Left lung (tissue), 10 donors: Measurements from ENCODE around the gene ADAP1. TPM values are rescaled to one million over a fixed set of nuclear protein-coding genes. Genes with fewer than 3 reads are reported as not detected.

Experiments
- ATAC-seq: fragments of 200-7000 bp; cut with Tn5 transposase; one replicate; pipeline ENCODE4 v1.9.1; 2020; ENCODE audit warnings: moderate library complexity
- DNase-seq, 4 donors: peaks; one replicate each; pipeline ENCODE4 v3.0.0-alpha.2; 2013 to 2020
- H3K27ac ChIP-seq, 2 donors: fragments of 200-600 bp; sonication (generic) in 1 of 2; one replicate each; pipeline versions ENCODE4 v1.5.0 to v1.8.0; 2020 to 2021
- H3K27me3 ChIP-seq, 2 donors: fragments of 200-600 bp; sonication (generic) in 1 of 2; one replicate each; pipeline versions ENCODE4 v1.5.0 to v1.8.0; 2020 to 2021
- H3K36me3 ChIP-seq, 2 donors: fragments of 200-600 bp; sonication (generic) in 1 of 2; one replicate each; pipeline versions ENCODE4 v1.5.0 to v1.8.0; 2020 to 2021
- H3K4me1 ChIP-seq, 2 donors: fragments of 200-600 bp; one replicate each; pipeline ENCODE4 v1.8.0; 2021
- H3K4me3 ChIP-seq, 2 donors: fragments of 200-600 bp; sonication (generic) in 1 of 2; one replicate each; pipeline versions ENCODE4 v1.5.0 to v1.8.0; 2020 to 2021; ENCODE audit warnings: mild to moderate bottlenecking in 1 of 2
- H3K9me3 ChIP-seq, 2 donors: fragments of 200-600 bp; sonication (generic) in 1 of 2; one replicate each; pipeline versions ENCODE4 v1.5.0 to v1.8.0; 2020 to 2021
- CTCF ChIP-seq, 2 donors: fragments of 200-600 bp; sonication (generic) in 1 of 2; IDR thresholded peaks; one replicate each; pipeline versions ENCODE4 v1.5.0 to v1.8.0; 2021; ENCODE audit warnings: antibody characterized with exemption in 2 of 2
- intact Hi-C, 2 donors: fragments of 100-400 bp; cut with DNase I; formaldehyde crosslinking; loops; one replicate each; pipeline versions ENCODE4 v1.11.2 to v1.14.2; 2022
- polyA plus RNA-seq, 6 donors: library from polyadenylated mRNA; unstranded; fragments of 120-200 nt; gene quantifications; one replicate each; pipeline ENCODE4 v1.2.1, GENCODE V29; 2013; ENCODE audit not compliant: insufficient read length in 6 of 6
- total RNA-seq, 2 donors: library from RNA; stranded (reverse); fragmentation: NEBNext Ultra II Directional; extraction: Animal tissue kit (Norgen Biotek cat#: 25700); gene quantifications; one replicate each; pipeline ENCODE4 v1.2.1, GENCODE V29; 2021
- donor health status: DM: no; HTN: yes; CAD: no.
- donor health status: DM: no; HTN: no; CAD: no.

The ADAP1 gene
- total and polyA plus RNA-seq, 8 donors = 5.1 to 35.1 (median 8.5) TPM

- intact Hi-C loops = no loop called here
- H3K27me3 ChIP-seq = peaks cover 0 to 64% of the 10 kb centered on the region in 2 donors
Observed at GRCh38 chr7:959271-959670, 4.8 kb upstream of the ADAP1 start.

GRCh38 chr7:958221-959200 lies 4.0 kb upstream of the ADAP1 start:
- Histone ChIP-seq H3K4me1 (peaks cover under 1 to 32% of the 10 kb centered on the region in 2 donors), H3K36me3 (no peaks in the 10 kb centered on the region), H3K27me3 (peaks cover 0 to 65% of the 10 kb centered on the region in 2 donors), H3K4me3 (no peak overlapping the region), H3K9me3 (no peaks in the 10 kb centered on the region), H3K27ac (no peak overlapping the region)
- no peak for TF ChIP-seq CTCF (IDR thresholded peaks at IDR 0.05)
- ATAC-seq (no peak), DNase-seq (peak in 1 of 4 donors; percentile 75)
- intact Hi-C loops = no loop called here

More at GRCh38 chr7:959271-959670, 4.8 kb upstream of the ADAP1 start:
- no peak for TF ChIP-seq CTCF (IDR thresholded peaks at IDR 0.05)
- H3K36me3 ChIP-seq = no peaks in the 10 kb centered on the region
- ATAC-seq (no peak), DNase-seq (peak in 1 of 4 donors; percentile 61)
- H3K9me3 ChIP-seq = no peaks in the 10 kb centered on the region
- no peak overlapping the region for H3K4me3 ChIP-seq
- H3K27ac ChIP-seq = no peak overlapping the region
- H3K4me1 ChIP-seq = peaks cover under 1 to 36% of the 10 kb centered on the region in 2 donors

- intact Hi-C loops = no loop called here
- H3K27ac ChIP-seq = no peak overlapping the region
- DNase-seq (peak in 2 of 4 donors; percentile 75 to 93), ATAC-seq (peak; percentile 16)
- H3K4me3 ChIP-seq = no peak overlapping the region
- peaks cover 6 to 36% of the 10 kb centered on the region in 2 donors for H3K4me1 ChIP-seq
- peaks cover 0 to 65% of the 10 kb centered on the region in 2 donors for H3K27me3 ChIP-seq
- no peaks in the 10 kb centered on the region for H3K9me3 ChIP-seq
- TF ChIP-seq CTCF (IDR thresholded peaks at IDR 0.05) = no peak
- no peaks in the 10 kb centered on the region for H3K36me3 ChIP-seq
Observed at GRCh38 chr7:957418-958220, 3.1 kb upstream of the ADAP1 start.

- H3K27me3 ChIP-seq = peaks cover 0 to 68% of the 10 kb centered on the region in 2 donors
- peaks cover 6 to 44% of the 10 kb centered on the region in 2 donors for H3K4me1 ChIP-seq
- no peak for TF ChIP-seq CTCF (IDR thresholded peaks at IDR 0.05)
- no peak overlapping the region for H3K4me3 ChIP-seq
- DNase-seq (peak in 1 of 4 donors; percentile 43), ATAC-seq (no peak)
- H3K36me3 ChIP-seq = no peaks in the 10 kb centered on the region
- no peak overlapping the region for H3K27ac ChIP-seq
- no peaks in the 10 kb centered on the region for H3K9me3 ChIP-seq
- intact Hi-C loops = no loop called here
Observed at GRCh38 chr7:956031-956430, 1.6 kb upstream of the ADAP1 start.
